GM19240 (cell line): ENCODE results near the gene DNA2.
A peak's percentile ranks its signal among the peaks of the same experiment; 100 is the strongest.
"Not testable (repeated sequence)": the region's sequence is repeated elsewhere in the genome, so short reads cannot be mapped to it uniquely, and the experiment has no call there.

Experiments used
- DNase-seq: peaks from one replicate; pipeline ENCODE4 v3.0.0; 2011; ENCODE audit warnings: low spot score; ENCODE audit not compliant: insufficient read length

Gene DNA2

DNA sequence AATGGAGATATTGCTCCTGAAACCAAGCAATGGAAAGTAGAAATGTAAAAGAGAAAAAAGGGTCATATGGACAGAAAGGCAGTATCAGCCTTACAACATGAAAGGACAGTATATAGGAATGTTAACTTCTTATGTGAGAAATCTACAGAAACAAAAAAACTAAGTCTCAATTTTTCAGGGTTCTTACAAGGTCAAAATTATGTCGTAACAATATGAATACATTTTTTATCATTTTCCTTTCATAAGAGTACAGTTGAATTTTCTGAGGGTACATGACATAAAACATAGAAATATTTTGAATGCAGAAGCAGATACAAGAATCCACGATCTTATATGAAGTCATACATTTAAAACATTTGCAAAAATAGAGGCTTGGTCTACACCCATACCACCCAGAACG is 10.7 kb downstream of the DNA2 start:
- DNase-seq = no peak

DNA sequence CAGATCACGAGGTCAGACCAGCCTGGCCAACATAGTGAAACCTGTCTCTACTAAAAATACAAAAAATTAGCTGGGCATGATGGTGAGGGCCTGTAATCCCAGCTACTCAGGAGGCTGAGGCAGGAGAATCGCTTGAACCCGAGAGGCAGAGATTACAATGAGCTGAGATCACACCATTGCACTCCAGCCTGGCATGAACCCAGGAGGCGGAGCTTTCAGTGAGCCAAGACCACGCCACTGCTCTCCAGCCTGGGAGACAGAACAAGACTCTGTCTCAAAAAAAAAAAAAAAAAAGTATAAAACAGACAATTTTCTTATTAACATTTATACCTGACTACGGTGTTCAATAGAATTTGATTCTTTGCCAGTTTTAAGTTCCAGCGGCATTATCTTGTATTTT is 22.1 kb downstream of the DNA2 start:
- DNase-seq = not testable (repeated sequence)

DNA sequence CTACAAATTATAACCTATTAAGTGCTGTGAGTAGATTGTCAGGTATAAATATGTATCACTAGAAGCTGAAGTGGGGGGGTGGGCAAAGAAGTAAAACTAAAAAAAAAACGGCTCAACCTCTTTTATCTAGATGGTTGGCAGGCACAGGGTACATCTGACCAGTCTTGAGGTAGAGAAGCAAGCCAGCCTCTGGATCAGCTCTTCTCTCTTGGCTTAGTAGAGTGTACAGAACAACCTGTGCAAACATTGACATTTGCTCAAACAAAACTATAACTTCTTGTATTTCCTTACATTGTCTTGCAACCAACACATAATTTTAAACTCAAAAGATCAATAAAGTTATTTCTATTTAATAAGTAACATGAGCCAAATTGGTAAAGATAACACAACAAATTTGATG is 25.6 kb downstream of the DNA2 start:
- DNase-seq = no peak

DNA sequence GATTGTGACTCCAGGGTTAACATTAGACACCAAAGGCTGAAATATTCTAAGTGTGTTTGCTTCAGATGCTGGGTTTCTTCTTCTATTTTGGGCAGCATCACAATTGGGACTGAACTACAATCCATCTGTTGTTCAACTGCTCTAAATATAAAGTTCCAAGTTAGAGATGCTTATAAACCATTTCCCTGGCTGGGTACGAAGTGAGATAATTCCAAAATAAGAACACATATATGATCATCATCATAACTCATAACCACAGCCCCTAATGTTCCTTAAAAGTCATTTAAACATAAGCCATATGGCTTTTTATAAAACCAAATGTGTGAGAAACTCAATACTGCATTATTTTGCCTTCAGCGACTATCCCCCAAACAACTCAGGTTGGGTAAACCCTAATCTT is 28.8 kb downstream of the DNA2 start:
- DNase-seq = no peak

DNA sequence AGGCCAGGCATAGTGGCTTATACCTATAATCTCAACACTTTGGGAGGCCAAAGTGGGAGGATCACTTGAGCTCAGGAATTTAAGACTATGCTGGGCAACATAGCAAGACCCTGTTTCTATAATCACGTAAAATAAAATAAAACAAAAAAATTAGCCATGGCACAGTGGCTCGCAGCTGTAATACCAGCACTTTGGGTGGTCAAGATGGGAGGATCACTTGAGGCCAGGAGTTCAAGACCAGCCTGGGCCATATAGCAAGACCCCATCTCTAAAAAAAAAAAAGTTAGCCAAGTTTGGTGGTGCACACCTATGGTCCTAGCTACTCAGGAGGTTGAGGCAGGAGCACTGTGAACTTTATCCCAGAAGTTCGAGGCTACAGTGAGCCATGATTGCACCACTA is 30.9 kb downstream of the DNA2 start:
- no peak for DNase-seq

DNA sequence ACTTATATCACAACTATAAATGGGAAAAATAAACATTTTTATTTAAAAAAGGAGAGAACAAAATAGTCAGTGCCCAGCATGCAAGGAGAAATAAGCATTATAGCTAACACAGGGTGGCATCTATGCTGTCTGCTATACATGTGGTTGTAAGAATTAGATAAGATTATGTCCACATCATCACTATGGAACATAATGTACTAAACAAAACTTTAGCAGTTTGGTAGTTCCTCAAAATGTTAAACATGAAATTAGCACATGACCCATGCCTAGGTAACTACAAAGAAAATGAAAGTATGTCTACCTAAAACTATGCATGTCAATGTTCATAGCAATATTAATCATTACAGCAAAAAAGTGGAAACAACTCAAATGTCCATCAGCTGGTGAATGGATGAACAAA is 36.0 kb downstream of the DNA2 start:
- DNase-seq = no peak

DNA sequence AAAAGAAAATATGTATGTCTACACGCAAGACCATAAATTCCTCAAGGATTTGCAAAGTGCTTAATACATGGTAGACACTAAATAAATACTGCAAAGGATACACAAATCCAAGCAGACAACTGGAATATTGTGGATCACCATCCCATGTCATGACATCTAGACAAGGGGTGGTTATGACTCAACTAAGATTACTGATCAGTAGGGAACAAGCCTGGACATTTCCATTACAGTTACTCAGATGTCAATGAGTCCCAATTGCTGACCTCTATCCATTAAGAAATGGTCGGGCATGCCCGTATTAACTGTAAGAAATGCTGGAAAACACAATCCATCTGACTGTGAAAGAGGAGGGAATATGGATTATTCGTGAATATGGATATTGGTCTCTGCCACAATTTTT is 37.1 kb downstream of the DNA2 start:
- DNase-seq = no peak

DNA sequence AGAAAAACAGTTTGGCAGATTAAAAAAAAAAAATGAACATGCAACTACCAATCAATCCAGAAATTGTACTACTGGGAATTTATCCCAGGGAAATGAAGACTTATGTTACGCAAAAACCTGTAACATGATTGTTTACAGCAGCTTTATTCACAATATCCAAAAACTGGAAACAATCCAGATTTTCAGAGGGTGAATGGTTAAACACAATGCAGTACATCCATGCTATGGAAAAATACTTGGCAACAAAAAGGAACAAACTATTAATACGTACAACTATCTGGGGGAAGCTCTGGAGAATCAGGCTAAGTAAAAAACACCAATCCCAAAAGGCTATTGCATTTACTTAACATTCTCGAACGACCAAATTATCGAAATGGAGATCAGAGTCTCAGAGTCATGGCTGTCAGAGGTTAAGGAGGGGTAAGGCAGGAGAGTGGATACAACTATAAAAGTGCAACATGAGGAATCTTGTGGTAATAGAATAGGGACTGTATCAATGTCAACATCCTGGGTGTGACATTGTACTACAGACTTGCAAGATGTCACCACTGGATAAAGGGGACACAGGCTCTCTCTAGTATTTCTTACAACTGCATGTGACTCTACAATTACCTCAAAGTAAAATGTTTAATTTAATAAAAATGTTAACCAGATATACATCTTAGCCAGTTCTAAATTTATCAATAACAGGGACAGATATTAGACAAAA is 43.2 kb downstream of the DNA2 start:
- DNase-seq = no peak

DNA sequence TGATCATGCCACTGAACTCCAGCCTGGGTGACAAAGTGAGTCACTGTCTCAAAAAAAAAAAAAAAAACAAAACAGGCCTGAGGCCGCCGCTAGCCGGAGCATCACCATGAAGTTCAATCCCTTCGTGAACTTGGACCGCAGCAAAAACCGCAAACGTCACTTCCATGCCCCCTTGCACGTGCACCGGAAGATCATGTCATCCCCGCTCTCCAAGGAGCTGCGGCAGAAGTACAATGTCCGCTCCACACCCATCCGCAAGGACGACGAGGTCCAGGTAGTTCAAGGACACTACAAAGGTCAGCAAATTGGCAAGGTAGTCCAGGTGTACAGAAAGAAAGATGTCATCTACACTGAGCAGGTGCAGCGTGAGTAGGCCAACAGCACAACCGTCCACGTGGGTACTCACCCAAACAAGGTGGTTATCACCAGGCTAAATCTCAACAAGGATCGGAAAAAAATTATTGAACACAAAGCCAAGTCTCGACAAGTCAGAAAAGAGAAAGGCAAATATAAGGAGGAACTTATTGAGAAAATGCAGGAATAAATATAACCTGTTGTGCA is 47.2 kb downstream of the DNA2 start:
- DNase-seq = no peak

DNA sequence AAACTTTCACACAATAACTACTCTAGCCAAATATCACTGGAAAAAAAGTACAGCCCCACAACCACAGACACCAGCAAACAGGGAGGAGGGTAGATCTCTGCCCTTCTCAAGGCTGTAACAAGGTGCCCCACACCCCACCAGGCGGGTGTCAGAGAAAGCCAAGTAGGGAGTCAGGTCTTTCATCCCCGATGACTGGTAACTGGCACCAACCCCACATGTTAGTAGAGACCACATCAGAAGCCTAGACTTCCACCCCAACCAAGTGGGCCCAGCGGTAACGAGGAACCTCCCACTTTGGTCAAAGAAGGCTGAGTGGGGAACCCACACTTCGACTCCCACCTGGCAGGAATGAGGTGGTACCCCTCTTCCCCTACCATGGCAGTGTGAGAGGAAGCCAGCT is 48.3 kb downstream of the DNA2 start:
- no peak for DNase-seq

DNA sequence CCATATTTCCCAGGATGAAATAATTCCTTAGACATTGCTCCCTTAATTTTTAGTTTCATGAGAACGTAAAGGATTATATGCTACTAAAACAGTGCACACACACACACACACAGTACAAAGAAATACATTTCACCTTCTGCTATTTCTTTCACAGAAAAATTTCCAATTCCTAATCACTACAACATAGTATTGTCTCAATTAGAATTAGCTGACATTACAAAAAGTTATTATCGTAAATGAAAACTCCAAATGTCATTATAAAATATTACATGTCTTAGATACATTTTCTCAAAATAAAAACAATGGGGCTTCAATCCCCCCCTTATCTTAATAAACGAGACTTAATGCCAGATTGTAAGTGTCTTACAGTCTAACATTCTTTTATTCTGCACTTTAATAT is 52.4 kb downstream of the DNA2 start:
- DNase-seq = no peak

DNA sequence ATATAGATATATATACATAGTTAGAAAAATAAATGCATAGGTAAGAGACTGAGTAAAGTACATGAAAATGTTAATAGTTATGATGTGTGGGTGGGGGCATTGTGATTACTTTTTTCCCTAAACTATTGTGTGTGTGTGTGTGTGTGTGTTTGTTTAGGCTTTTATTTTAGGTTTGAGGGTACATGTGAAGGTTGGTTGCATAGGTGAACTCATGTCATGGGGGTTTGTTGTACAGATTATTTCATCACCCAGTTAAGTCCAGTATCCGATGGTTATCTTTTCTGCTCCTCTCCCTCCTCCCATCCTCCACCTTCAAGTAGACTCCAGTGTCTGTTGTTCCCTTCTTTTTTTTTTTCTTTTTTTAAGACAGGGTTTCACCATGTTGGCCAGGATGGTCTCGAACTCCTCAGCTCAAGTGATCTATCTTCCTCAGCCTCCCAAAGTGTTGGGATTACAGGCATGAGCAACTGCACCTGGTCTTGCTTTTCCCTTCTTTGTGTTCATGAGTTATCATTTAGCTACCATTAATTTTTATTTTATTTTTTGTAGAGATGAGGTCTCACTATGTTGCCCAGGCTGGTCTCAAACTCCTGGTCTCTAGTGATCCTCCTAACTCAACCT is 62.8 kb downstream of the DNA2 start:
- DNase-seq = no peak

DNA sequence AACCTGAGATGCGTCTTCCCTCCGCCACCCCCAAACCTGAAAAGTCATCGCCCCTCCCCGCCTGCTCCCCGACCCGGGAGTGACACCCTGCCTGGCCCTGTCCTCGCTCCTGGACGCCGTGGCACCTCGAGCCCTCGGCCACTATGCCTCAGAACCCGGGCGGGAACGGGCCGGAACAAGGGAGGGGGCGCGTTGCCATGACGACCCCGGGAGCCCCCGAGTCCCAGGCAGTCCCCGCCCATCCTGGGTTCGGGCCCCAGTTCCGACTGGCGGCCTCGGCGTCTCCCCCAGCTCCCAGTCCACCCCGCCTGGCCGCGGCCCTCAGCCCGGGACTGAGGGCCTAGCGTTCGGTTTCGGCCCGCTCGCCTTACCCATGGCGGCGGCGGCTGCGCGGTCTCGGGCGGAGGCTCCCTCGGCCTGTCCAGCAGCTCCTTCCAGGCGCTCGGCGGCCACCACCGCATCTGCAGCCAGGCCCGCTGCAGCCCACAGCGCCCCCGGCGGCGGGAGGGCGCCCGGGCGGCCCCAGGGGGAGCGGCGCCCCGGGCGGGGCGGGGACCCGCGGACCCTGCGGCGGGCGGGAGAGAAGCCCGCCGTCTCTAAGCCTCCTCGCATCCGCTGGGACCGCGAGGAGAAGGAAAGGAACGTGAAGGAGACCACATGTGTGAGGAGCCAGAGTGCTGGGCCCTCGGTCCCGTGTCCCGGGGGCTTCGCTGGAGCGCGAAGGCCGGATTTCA is 64.8 kb downstream of the DNA2 start, which contains the start of gene RUFY2:
RUFY2 (minus strand) TSS at position 463 of the 734 bp plus-strand sequence; CDS start at position 375, 88 bp downstream.
- DNase-seq = peak; percentile 59

DNA sequence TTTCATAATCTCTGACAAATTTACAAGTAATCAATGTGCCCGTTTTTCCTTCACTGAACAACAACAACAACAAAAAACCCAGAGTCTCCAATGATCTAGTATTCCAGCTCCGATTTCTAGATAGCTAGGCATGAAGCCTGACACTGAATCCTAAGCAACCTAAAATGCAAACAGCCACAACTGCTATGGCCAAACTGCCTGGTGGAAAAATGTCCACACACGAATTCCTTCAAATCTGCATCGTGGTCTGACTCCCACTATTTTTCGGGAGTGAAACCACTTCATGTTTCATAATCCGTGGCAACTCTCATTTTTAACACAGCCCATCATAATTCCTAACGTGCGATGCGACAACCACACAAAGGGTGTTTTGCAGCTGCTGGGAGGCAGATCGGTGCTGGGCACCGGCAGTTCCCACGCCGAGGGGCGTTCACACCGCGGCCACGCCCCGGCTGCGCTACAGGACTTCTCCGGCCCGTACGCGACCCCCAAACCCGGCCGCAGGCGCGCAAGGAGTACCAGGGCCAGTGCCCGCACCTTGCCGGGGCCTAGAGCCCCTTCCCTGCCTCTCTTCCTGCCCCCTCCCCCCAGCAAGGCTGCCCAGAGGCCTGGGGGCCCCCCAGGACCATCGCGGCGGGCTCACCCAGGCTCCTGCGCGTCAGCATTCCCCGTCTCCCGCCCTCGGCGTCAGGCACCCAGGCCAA is 65.5 kb downstream of the DNA2 start:
- DNase-seq = peak; percentile 47

DNA sequence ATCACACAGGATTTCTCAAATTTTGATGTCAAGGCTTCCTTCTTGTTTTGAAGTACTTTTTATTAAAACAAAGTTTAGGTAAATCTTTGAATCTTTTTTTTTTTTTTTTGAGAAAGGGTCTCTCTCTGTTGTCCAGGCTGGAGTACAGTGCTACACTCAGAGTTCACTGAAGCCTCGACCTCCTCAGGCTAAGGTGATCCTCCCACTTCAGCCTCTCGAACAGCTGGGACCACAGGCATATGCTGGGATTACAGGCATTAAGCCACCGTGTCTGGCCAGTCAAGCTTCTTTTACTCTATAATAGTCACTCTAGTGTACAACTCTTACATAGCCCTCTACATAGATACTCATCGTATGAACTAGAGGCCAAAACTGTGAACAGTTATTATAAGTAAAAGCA is 68.1 kb downstream of the DNA2 start:
- no peak for DNase-seq

DNA sequence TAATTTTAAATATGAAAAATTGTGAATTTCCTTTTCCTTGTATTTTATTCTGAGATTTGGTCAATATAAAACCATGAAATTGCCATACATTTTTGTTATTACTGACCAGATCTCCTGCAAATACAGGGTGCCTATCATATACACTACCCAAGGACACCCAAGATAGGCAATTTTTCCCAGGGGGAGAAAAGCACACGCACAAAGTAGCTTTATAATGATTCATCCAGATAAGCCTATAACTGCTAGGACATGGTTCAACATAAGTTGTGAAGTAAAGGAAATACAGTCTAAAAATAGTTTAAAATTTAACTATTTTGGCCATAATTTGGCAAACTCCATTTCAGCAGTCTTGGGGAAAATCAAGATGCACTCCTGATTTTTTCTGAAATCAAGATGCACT is 69.5 kb downstream of the DNA2 start:
- no peak for DNase-seq

DNA sequence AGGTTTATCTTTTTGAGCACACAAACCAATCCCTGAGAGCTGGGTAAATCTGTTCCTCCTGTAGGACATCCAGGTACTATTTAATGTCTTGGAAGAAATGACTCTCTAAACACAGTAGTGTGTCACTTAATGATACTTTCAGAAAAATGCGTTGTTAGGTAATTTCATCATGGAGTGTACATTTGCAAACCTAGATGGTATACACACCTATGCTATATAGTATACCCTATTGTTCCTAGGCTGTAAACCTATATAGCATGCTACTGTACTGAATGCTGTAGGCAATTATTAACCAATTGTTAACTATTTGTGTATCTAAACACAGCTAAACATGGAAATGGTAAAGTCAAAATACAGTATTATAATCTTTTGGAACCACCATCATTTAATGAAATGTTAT is 74.8 kb downstream of the DNA2 start:
- no peak for DNase-seq

DNA sequence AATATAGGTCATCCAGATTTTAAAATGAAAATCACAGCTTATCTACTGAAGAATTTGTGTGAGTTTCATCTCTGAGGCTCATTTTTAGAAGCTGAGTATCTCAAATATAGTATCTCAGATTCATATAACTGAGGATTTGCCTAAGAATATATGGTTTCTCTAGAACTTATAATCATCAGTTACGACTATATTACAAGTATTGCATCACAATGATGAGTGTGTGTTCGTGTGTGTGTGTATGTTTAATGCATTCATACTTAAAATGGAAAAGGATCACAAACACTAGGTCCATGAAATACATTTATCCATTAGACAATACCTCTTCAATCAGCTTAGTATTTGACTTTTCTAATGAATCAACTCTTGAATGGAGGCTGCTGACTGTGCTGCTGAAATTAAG is 86.0 kb downstream of the DNA2 start:
- no peak for DNase-seq

DNA sequence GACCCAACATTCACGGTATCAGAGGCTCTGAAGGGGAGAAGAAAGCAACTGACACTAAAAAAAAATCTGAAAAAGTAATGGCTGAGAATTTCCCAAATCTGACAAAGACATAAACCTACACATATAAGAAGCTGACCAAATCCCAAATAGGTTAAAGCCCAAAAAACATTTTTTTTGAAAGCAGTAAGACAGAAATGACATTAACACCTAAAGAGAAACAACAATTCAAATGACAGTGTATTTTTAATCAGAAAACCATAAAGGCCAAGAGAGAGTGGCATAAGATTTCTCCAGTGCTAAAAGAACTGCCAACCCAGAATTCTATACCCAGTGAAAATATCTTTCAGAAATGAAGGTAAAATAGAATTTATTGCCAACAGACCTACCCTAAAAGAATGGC is 100.2 kb downstream of the DNA2 start:
- DNase-seq = no peak

DNA sequence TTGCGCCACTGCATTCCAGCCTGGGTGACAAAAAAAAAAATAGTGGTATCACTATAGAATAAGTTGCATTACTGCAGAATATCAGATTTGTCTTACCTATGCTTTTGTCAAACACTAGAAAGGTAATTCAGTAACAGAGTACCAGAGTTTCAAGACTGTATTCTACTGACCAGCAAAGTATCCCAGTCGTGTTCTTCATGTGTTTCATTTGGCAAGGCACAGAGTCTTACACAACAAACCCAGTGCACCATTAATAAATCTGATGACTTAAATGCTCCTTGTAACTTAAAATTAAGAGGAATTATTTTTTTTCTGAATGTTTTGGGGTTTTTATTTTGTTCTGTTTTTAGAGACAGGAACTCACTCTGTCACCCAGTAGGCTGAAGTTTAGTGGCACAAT is 104.7 kb downstream of the DNA2 start:
- no peak for DNase-seq

DNA sequence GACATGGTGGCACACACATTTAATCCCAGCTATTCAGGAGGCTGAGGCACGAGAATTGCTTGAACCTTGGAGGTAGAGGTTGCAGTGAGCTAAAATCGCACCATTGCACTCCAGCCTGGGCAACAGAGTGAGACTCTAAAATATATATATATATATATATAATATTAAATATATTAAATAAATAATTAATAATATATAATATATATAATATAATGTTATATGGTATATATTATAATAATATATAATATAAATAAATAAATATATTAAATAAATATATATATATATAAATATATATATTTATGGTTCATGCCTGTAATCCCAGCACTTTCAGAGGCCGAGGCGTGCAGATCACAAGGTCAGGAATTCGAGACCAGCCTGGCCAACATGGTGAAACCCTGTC is 105.2 kb downstream of the DNA2 start:
- no peak for DNase-seq

DNA sequence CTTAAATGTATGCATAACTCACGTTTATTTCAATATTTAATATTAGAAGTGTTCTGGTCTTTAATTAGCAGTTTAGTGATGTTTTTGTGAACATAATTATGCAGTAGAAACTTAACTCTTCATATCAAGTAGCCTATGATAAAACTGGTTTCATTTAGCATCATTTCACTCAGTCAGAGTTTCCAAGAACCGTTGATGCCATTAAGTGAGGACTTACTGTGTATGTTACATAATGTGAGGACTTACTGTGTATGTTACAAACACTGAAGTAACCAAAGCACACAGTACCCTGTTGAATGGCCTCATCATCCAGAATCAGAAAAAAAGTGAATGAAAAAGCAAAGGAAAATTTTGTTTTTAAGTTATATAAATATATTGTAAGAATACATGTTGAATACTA is 106.2 kb downstream of the DNA2 start:
- DNase-seq = no peak
